ENCODE results near the gene CREB5.

DNA sequence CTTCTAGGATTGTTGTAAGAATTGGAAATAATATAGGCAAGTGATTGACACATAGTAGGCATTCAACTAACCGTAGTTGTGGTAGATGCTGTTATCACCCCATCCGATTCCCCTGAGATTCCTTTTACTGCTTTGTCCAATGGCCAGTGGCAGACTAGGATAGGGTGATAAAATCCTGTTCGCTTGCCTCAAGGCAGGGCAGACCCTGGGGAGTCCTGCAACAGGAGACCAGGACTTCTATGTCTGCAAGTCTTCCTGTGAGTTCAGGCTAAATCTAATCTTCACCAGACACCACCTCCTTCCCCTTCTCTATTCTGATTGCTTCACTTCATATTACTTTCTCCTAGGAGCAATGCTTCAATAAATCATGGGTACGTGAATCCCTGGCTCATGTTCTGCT is 42.8 kb upstream of the CREB5 start:
- TF ChIP-seq POLR2A (IDR thresholded peaks at IDR 0.05): no peak
- TF ChIP-seq, protein P1, sequence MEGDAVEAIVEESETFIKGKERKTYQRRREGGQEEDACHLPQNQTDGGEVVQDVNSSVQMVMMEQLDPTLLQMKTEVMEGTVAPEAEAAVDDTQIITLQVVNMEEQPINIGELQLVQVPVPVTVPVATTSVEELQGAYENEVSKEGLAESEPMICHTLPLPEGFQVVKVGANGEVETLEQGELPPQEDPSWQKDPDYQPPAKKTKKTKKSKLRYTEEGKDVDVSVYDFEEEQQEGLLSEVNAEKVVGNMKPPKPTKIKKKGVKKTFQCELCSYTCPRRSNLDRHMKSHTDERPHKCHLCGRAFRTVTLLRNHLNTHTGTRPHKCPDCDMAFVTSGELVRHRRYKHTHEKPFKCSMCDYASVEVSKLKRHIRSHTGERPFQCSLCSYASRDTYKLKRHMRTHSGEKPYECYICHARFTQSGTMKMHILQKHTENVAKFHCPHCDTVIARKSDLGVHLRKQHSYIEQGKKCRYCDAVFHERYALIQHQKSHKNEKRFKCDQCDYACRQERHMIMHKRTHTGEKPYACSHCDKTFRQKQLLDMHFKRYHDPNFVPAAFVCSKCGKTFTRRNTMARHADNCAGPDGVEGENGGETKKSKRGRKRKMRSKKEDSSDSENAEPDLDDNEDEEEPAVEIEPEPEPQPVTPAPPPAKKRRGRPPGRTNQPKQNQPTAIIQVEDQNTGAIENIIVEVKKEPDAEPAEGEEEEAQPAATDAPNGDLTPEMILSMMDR (IDR thresholded peaks at IDR 0.05): no peak
